AG09319 (cell line): ENCODE data around the gene CACNA1B.

Experiments
- DNase-seq: peaks from one replicate; pipeline ENCODE4 v3.0.0-alpha.2; 2010; ENCODE audit warnings: low read depth; ENCODE audit errors: extremely low read depth
- TF ChIP-seq, protein P1 (sequence below): IDR thresholded peaks from 2 replicates; pipeline ENCODE4 v1.5.1; 2011; ENCODE audit warnings: low read depth, mild to moderate bottlenecking, inconsistent platforms, low read length, moderate library complexity

Gene CACNA1B

DNA sequence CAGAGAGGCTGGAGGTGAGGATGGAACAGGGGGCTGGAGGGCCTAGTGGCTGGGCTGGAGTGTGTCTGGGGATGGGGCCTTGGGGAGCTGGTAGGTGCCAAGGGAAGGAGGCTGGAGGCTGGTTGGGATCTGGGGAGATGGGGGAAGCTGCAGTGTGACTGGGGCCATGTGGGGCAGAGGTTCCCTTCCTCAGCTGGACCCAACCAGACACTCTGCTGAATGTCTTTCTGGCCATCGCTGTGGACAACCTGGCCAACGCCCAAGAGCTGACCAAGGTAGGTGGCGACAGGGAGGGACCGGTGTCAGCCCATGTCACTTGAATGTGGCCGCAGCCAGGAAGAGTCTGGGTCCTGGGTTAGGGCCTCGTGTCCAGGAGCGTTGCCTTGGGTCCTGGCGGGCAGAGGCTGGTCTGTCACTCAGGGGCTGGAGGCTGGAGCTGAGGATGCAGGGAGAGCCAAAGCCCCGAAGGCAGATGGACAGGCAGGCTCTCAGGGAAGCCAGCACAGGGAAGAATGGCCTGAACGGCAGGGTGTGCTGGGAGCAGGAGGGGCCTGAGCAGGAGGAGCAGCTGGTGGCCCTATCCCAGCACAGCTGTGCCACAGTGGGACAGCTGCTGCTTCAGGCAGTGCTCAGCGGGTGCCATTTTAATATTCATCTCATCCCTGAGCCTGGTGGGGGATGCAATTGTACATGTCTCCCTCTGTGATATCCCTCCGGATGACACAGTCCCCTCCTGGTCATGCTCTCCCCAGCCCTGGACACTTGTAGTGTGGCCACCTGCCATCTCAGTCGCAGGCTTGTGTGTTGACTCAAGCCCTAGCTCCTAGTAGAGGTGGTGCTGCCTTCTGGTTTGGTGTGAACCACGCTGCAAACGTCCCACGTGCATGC, 132.5 kb downstream of the CACNA1B start:
- TF ChIP-seq, protein P1, sequence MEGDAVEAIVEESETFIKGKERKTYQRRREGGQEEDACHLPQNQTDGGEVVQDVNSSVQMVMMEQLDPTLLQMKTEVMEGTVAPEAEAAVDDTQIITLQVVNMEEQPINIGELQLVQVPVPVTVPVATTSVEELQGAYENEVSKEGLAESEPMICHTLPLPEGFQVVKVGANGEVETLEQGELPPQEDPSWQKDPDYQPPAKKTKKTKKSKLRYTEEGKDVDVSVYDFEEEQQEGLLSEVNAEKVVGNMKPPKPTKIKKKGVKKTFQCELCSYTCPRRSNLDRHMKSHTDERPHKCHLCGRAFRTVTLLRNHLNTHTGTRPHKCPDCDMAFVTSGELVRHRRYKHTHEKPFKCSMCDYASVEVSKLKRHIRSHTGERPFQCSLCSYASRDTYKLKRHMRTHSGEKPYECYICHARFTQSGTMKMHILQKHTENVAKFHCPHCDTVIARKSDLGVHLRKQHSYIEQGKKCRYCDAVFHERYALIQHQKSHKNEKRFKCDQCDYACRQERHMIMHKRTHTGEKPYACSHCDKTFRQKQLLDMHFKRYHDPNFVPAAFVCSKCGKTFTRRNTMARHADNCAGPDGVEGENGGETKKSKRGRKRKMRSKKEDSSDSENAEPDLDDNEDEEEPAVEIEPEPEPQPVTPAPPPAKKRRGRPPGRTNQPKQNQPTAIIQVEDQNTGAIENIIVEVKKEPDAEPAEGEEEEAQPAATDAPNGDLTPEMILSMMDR, result no peak
- DNase-seq, result no peak

DNA sequence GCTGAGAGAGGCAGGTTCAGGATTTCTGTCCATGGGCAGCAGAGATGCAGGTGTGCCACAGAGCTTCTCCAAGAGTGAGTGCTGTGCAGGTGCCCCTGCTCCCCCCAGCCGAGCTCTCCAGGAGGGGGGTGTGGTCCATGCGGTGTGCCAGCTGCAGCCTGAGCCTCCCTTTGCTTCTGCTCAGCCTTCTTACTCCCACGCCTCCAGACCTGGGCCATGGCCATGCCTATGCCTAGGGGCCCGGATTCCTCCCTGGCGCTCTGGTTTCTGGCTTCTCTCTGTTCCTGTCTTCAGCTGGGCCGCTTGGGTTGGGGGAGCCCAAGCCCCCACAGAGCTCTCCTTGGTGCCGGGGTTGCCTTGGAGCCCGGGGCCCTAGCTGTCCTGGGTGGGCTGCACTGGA, 133.3 kb downstream of the CACNA1B start:
- TF ChIP-seq, protein P1, result no peak
- DNase-seq, result no peak

DNA sequence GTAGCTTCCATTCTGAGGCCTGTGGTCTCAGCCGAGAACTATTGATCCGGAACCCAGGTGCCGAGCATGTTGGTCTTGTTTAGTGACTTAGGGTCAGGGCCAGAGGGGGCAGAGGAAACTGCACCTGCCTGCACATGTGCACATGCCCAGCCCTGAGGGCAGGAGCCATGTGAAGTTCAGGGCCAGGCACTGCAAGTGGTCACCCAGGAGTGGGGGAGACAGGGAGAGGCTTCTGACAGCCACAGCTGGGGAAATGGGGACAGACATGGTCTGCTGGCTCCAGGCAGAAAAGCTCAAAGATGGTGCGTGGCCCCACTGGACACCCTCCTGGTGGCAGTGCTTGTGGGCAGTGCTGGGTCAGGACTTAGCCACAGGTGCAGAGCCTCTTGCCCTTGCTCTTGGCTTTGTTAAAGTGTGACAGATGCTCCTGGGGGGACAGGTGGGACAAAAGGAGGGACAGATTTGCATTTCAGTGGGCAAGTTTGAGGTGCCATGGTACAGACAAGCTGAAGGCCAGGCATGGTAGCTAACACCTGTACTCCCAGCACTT, 134.4 kb downstream of the CACNA1B start:
- TF ChIP-seq, protein P1, result no peak
- DNase-seq, result no peak

GRCh38 chr9:138013273-138013672, 135.7 kb downstream of the CACNA1B start:
- DNase-seq, result no peak
- TF ChIP-seq, protein P1, result no peak

DNA sequence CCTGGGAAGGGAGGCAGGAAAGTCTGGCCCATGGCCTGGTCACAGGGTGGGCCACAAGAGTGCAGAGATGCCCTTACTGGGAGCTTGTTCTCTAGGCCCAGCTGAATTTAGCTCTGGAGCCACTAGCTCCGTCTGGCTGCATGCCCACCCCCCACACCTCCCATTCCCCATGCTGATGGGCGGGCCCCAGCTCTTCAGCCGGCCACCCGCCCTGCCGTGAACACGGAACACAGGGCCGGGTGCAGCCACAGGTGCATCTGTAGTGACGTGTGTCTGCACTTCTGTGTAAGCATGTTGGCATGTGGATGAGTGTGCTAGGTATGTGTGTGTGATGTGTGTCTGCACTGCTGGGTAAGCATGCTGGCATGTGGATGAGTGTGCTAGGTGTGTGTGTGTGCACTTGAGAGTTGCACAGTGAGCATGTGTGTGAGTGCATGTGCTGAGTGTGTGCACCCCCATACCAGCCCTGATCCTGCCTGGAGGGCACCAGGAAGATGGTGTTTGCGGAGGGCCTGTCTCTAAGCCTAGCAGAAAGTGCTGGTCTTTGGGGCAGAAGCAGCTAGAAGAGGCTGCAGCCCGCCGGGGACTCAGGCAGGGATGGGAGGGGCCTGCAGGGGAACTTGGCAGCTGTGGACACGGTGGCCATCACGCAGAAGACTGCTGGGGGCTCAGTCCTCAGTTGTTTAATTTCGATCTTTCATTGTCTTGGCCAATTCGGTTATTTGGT, 136.4 kb downstream of the CACNA1B start:
- no peak for DNase-seq
- TF ChIP-seq, protein P1, result no peak

DNA sequence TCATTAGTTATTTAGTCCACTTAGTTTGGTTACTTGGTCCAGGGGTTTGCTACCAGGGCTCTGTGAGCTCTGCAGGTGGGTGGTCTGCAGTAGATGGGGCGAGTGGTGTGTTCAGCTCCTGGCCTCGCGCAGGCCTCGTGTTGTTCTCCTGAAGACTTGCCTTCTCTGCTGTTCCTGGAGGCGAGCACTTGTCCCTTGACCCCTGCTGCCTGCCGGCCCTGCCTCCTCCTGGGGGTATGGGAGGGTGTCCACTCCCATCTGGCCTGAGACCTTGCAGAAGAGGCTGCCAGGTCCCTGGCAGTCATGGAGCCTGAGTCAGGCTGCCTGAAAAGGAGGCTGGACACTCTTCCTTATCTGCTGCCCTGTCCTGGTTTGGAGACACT, 137.0 kb downstream of the CACNA1B start:
- TF ChIP-seq, protein P1, result no peak
- no peak for DNase-seq
